GM13977 (cell line): ENCODE results near the gene CFAP74.

Source experiments
- DNase-seq: peaks from one replicate; pipeline ENCODE4 v3.0.0; 2012; ENCODE audit warnings: low spot score
- in situ Hi-C: fragments of 300-500 bp; cut with MboI; formaldehyde crosslinking; loops from one replicate; pipeline ENCODE4 v1.12.0; 2022; ENCODE audit warnings: low sequenced_read_pairs, low pct_unique_long_range_greater_than_20kb, mixed read lengths, inconsistent platforms; ENCODE audit not compliant: unreplicated experiment
- TF ChIP-seq, protein P1 (sequence below): IDR thresholded peaks from 2 replicates; pipeline ENCODE4 v1.5.1; 2012; ENCODE audit warnings: mild to moderate bottlenecking, control low read depth; ENCODE audit not compliant: insufficient read depth; ENCODE audit errors: extremely low read depth, missing control alignments

CFAP74 gene

DNA sequence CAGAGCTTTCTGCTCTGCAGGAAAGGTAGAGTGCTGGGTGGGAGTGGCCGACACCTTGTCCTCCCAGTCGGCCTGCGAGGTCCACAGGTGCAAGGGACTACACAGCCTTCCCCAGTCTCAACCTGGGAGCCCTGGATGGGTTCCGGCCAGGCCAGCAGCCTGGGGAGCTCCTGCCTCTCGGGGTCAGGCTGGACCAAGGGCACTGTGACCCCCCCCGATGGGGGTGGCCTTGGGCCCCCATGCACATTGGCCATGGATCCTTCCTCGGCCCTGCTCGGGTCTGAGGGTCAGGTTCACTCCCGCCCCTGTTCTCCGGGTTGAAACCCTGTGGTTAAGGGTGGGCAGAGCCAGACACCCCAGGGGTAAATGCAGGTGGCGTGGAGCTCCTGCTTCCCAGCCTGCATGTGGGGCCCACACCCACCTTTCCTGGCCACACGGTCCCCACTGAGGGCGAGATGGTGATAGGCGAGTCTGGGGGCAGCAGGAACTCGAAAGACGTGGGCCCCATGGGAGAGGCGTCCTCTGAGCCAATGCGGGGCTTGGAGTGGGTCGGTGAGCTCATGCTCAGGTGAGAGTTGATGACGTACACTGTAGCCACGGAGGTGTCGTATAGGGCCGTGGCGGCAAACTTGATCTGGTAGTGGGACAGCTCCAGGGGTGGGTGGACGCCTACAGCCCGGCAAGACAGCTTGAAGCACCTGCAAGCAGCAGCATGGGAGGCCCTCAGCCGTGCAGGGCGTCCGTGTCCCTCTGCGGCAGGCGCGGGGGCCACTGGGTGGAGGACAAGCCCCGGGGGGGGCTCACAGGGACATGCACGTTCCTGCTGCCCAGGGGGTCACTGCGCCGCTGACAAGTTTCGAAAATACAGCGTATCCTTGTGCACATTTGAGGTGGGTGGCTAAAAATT, 73.7 kb downstream of the CFAP74 start:
- in situ Hi-C loops: no loop called here
- TF ChIP-seq, protein P1, sequence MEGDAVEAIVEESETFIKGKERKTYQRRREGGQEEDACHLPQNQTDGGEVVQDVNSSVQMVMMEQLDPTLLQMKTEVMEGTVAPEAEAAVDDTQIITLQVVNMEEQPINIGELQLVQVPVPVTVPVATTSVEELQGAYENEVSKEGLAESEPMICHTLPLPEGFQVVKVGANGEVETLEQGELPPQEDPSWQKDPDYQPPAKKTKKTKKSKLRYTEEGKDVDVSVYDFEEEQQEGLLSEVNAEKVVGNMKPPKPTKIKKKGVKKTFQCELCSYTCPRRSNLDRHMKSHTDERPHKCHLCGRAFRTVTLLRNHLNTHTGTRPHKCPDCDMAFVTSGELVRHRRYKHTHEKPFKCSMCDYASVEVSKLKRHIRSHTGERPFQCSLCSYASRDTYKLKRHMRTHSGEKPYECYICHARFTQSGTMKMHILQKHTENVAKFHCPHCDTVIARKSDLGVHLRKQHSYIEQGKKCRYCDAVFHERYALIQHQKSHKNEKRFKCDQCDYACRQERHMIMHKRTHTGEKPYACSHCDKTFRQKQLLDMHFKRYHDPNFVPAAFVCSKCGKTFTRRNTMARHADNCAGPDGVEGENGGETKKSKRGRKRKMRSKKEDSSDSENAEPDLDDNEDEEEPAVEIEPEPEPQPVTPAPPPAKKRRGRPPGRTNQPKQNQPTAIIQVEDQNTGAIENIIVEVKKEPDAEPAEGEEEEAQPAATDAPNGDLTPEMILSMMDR: no peak

DNA sequence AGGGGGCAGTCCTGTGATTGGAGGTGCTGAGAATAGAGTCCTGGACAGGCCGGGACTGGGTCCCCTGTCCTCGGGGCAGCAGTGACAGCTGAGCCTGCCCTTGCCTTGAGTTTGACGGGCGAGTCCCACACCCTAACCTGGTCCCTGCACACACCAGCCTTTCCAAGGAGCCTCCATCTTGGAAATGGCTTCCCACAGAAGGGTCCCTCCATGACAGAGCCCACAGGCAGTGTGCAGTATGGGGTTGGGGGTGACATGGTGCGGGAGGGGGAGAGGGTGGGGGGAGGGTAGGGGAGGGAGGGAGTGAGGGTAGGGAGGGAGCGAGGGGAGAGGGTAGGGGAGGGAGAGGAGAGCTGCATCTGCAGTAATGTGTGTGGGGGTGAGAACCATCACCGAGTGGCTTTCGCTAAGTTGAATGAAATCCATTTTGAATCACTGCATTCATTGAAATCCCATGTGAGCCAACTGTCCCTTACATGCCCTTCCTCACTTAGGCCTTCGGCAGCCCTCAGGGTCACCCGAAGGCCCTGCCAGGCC, 74.4 kb downstream of the CFAP74 start:
- DNase-seq: no peak
- TF ChIP-seq, protein P1: no peak
- in situ Hi-C loops: no loop called here

More for the DNA sequence above, 73.7 kb downstream of the CFAP74 start:
- DNase-seq: no peak

DNA sequence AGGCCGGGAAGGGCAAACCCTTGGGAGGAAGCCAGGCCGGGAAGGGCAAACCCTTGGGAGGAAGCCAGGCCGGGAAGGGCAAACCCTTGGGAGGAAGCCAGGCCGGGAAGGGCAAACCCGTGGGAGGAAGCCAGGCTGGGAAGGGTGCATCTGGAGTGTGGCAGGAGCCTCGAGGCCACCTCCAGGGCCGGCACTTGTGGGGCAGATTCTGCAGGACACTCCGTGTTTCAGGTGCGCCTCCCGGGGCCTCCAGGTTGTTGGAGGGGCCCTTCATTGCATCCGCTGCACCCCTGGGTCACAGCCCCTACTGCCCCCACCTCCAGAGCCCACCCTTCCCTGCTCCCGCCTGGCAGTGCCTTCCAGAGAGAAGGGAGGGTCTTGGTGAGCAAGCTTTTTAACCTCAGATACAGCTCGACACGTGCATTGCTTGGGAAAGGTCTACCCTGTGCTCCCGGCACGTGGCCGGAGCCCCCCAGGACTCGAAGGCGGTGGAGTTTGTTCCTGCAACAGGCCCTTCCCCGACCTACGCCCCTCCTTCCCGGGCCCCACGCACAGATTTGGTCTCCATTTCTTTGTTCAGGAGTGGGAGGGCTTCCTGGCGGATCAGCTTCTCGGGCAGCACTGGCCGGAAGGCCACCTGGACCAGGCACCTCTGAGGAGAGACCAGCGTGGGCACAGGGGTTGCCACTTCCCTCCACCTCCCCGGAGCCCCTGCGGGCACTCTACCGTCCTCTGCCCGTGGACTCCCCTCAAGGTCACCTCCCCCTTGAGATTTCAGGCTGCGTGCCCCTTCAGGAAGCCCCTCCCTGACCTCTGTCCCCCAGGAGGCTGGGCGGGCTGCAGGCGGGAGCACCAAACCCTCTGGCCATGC, 75.1 kb downstream of the CFAP74 start:
- DNase-seq: no peak
- TF ChIP-seq, protein P1: no peak
- in situ Hi-C loops: no loop called here

DNA sequence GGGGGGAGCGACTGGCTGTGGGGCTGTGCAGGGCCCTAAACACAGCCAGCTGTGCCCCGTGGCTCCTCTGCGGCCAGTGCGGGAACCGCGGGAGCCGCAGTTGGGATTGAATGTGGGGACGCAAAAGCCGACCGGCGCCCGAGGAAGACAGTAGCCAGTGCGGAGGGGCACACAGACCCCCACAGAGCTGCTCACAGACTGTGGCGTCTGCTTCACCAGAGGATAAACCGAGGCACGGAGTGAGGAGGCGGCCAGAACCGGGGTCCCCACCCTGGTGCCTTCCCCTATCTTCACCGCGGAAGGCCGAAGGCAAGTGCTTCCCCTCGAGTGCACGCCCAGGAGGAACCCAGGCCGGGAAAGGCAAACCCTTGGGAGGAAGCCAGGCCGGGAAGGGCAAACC, 75.8 kb downstream of the CFAP74 start:
- TF ChIP-seq, protein P1: no peak
- DNase-seq: no peak
- in situ Hi-C loops: no loop called here

DNA sequence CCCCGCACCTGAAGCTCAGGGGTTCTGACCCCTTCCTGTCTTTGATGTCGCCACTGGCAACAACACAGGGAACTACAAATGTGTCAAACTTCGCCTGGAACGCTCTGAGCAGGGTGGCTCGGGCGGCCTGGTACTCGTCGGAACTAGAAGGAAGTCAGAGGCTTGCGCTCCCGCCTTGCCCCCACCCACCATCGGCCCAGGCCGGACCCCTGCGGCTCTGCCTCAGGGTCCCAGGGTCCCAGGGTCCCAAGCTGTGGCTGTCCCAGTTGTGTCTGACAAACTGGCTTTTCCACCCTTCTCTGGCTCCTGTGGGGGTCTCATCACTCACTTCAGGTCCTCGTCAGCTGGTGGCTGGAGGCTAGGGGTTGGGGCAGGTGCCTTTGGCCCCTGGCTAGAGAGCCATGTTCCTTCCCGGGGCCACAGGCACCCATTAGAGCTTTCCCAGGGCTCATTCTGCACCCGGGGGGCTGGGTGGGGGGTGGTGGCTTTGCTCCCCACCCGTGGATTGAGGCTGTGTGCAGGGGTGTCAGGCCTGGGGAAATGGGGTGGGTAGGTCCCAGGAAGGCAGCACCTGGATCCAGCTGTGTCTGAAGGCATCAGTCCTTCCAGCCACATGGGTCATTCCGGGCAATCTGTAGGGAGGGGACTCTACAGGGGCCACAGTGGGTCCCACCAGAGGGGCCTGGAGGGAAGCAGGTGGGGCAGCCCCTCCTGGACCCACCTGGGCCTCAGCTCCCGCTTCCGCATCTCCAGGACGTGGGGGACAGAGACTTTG, 76.5 kb downstream of the CFAP74 start:
- in situ Hi-C loops: no loop called here
- TF ChIP-seq, protein P1: no peak

More for the DNA sequence above, 76.5 kb downstream of the CFAP74 start:
- DNase-seq: no peak
